G401.6 (cell line): ENCODE results near the gene ARMC5.
A peak's percentile ranks its signal among the peaks of the same experiment; 100 is the strongest.
"Not testable (repeated sequence)": the region's sequence is repeated elsewhere in the genome, so short reads cannot be mapped to it uniquely, and the experiment has no call there.

Experiments
- FAIRE-seq: peaks from 2 replicates; lab custom pipeline; 2012; peaks lifted over from hg19 to GRCh38; lab: Jason Lieb, UNC

Gene ARMC5

DNA sequence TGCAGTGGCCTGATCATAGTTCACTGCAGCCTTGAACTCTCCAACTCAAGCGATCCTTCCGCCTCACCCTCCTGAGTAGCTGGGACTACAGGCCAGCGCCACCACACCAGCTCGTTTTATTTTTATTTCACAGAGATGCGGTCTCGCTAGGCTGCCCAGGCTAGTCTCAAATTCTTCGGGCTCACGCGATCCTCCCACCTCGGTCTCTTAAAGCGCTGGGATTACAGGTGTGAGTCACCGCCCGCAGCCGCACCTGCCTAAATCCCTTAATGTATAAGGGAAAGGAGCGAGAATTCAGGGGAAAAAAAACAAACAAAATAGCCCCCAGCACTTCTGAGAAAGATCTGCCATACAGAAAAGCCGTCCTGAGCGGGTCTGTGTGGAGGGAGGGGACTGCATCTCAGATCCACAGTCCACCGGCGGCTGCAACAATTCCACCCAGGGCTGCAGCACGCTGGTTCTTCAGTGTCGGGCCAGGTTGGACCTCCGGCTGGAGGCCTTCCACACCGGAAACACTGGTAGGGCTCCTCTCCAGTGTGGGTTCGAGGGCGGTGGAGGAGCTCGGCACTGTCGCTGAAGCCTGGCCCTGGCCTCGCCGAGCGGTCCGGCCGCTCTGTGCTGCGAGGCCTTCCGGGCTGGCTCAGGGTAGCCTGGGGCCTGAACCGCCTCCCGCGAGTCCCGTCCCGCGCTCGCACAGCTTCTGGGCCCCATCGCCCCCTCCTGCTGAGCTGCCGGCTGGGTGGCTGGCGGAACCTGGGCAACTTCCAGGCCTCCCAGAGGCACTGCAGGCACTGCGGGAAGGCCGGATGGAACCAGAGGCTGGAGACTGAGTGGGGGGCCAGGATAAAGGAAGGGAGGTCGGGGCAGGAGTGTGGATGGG is 23.7 kb upstream of the ARMC5 start:
- no peak for FAIRE-seq

GRCh38 chr16:31436221-31437045 is 22.9 kb upstream of the ARMC5 start:
- no peak for FAIRE-seq

DNA sequence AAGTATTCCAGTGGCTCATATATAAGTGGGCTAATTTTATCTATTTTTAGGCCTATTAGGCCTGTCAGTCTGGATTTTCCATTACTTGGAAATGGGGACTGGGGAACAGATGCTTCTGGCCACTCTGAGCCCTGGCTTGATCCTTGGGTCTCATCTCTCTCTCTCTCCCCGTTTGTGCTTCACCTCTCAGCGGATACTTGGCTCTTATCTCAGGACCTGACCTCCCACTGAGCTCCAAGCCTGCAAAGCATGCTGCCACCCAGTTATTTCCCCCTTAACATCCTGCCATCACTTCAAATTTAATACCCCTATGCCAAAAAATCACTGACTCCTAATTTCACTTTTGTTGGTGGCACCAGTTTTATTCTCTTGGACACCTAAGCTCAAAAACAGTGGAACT is 20.9 kb upstream of the ARMC5 start:
- no peak for FAIRE-seq

DNA sequence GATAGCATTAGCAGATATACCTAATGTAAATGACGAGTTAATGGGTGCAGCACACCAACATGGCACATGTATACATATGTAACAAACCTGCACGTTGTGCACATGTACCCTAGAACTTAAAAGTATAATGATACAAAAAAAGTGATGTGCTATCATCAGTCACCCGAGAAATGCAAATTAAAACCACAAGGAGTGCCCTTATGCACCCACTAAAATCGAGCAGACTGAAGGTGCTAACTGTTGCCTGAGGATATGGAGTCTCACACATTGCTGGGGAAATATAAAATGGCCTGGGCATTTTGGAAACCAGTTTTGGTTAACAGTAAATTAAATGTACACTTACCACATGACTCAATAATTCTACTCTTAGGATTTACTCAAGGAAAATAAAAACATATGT is 20.3 kb upstream of the ARMC5 start:
- FAIRE-seq, result not testable (repeated sequence)

- no peak for FAIRE-seq
Measured at GRCh38 chr16:31439519-31439918, 19.8 kb upstream of the ARMC5 start.

- FAIRE-seq, result no peak
Measured at GRCh38 chr16:31440516-31441184, 18.7 kb upstream of the ARMC5 start.

- FAIRE-seq, result no peak
Measured at GRCh38 chr16:31441956-31442355, 17.3 kb upstream of the ARMC5 start.

- not testable (repeated sequence) for FAIRE-seq
Measured at GRCh38 chr16:31445931-31446330, 13.4 kb upstream of the ARMC5 start.

- FAIRE-seq, result no peak
Measured at GRCh38 chr16:31451201-31451600, 8.1 kb upstream of the ARMC5 start.

DNA sequence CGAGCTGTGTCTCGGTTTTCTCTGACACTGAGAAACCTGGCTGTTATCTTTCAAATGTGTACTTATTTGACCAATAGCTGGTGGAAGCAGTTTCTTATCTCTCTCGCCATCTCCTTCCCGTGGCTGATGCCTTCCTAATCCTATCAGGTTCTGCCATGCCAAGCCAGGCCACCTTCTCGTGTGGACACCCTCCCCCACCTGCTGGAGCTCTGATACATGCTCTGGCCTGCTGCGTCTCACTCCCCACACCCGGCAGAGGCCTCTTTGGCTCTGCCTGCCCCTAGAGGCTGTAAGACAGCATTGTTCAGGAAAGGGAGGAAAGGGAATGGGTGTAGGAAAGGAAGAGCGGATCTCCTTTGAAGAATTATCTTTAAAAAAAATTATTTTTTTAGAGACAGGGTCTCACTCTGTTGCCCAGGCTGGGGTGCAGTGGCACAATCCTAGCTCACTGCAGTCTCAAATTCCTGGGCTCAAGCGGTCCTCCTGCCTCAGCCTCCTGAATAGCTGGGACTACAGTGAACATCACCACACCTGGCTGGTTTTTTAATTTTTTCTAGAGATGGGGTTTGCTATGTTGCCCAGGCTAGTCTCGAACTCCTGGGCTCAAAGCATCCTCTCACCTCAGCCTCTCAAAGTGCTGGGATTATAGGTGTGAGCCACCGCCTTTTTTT is 7.5 kb upstream of the ARMC5 start:
- FAIRE-seq, result no peak

- no peak for FAIRE-seq
Measured at GRCh38 chr16:31452631-31453106, 6.6 kb upstream of the ARMC5 start.

GRCh38 chr16:31453255-31454204 is 5.8 kb upstream of the ARMC5 start:
- FAIRE-seq, result no peak

GRCh38 chr16:31455601-31456314 is 3.5 kb upstream of the ARMC5 start:
- no peak for FAIRE-seq

DNA sequence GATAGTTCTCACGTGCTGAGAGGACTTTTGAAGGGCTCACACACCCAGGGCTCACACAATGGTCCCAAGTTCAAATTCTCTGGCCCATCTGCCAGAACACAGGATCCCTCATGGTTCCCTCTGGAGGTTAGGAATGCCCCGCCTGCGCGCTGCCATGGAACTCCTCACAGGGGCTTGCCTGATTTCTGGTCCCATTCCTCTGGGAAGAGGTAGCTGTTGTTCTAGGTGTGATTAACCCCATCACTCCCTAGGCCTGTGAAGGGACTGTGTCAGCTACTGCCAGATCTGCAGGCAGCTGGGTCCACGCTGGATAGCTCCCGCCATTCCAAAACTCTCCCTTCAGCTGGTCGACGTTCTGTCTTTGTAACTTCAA is 2.3 kb upstream of the ARMC5 start:
- FAIRE-seq, result no peak

- FAIRE-seq, result no peak
Measured at GRCh38 chr16:31458073-31458843, 1.0 kb upstream of the ARMC5 start.

DNA sequence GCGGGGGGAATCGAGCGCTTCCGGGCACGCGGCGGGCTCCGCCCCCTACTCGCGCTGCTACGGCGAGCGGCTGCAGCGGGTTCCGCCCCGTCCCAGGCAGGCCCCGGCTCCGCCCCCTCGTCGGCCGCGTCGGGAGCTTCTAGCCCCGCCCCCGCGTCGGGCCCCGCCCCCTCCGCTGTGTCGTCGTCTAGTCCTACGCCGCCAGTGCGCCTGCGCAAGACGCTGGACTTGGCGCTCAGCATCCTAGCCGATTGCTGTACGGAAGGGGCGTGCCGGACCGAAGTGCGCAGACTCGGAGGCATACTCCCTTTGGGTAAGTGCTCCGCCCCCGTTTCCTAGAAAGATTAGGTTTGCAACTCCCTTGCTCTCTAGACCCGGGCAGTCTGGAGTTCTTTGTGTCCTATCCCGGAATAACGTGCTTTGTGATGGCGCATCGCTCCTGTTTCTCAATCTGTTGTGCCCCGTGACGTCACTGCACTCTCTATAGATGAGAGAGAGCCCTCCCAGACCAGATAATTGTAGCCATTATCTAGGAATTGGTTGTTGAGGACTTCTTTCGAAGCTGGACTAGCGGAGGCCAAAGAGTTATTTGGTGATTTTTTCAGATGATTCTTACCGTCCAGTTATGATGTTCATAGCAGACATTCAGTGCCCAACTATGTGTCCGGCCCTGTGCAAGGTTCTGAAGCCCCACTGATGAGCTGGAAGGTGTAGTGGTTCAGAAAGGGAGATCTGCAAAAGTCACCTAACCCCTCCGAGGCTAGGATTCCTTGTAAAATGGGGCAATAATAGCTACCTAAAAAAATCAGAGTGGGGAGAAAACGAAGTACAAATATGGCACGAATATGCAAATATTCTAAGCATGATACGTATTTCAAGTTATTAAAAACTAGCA is 633 bp downstream of the ARMC5 start:
- peak; percentile 89 for FAIRE-seq

GRCh38 chr16:31460582-31461002 is 1.3 kb downstream of the ARMC5 start:
- FAIRE-seq, result peak; percentile 63

GRCh38 chr16:31461201-31461920 is 2.1 kb downstream of the ARMC5 start:
- FAIRE-seq, result no peak
